IPS-NIHi11 (cell line): Measurements from ENCODE around the gene IFNB1.
A peak's percentile ranks its signal among the peaks of the same experiment; 100 is the strongest.

Experiments used
- DNase-seq: peaks from one replicate; pipeline ENCODE4 v3.0.0; 2012; ENCODE audit warnings: mixed read lengths, low spot score

Gene IFNB1

GRCh38 chr9:21070171-21070571, 7.6 kb downstream of the IFNB1 start:
- DNase-seq = peak; percentile 33

DNA sequence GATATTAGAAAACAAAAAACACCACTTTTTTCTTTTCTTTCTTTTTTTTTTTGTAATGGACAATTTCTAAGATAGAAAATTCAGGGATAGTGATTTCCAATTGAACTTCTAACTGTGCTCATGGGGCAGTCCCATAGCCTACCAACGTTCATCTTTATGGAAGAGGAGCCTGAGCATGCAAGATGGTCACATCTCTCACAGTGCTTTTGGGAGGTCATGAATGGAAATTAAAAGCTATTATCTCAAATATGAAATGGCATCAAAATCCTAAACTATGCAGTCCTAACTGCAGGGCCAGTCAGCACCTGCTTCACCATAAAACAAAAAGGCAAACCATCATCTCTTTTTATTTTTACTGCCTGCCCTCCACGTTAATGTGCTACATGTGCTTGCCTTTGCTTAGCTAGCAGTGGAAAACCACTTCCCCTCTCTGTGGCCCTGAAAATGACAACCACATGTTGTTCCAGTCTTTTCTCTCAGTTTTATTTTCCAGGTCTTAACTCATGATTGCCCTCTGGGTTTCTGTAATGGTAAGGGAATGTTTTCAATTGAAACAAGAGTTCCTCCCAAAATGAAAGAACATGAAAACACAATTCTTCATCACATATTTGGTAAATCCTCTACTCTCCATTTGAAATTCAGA, 16.7 kb downstream of the IFNB1 start:
- DNase-seq = no peak

GRCh38 chr9:21056931-21057330, 20.8 kb downstream of the IFNB1 start:
- DNase-seq = no peak

DNA sequence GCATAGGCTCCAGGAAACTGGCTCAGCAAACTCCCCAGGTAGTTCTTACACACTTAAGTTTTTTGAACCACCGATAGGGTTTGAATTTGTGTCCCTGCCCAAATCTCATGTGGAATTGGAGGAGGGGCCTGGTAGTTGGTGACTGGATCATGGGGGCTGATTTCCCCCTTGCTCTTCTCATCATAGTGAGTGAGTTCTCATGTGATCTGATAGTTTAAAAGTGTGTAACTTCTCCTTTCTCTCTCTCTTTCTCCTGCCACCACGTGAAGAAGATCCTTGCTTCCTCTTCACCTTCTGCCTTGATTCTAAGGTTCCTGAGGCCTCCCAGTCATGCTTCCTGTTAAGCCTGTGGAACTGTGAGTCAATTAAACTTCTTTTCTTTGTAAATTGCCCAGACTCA, 23.9 kb downstream of the IFNB1 start:
- DNase-seq = no peak

- DNase-seq = no peak
These were observed 30.5 kb downstream of the IFNB1 start for GRCh38 chr9:21047281-21047691.

DNA sequence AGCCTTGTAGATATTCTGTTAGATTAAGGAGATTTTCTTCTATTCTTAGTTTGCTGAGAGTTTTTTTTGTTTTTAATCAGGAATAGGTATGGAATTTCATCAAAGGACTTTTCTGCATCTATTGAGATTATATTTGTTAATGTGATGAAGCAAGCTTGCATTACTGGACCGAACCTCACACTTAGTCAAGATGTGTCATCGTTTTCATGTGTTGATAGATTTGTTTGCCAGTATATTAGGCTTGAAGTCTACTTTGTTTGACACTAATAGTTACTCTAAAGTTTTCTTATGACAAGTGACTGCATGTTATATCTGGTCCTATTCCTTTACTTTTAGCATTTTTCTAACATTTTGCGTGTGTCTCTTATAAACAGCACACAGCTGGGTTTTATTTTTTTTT, 33.9 kb downstream of the IFNB1 start:
- no peak for DNase-seq

DNA sequence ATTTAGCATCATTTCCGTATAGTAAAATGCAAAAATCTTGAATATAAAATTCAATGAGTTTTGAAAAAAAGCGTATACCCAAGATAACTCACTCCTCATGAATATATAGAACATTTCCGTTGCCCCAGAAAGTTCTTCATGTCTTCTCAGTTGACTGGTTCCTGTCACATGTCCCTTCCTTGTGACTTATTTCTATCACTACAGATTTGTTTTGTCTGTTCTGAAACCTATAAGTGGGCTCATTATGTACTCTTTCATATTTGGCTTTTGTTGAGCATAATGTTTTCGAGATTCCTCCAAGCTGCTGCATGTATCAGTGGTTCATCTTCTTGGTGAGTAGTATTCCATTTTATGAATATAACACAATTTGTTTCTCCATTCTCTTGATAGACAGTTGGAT, 35.3 kb downstream of the IFNB1 start:
- no peak for DNase-seq

DNA sequence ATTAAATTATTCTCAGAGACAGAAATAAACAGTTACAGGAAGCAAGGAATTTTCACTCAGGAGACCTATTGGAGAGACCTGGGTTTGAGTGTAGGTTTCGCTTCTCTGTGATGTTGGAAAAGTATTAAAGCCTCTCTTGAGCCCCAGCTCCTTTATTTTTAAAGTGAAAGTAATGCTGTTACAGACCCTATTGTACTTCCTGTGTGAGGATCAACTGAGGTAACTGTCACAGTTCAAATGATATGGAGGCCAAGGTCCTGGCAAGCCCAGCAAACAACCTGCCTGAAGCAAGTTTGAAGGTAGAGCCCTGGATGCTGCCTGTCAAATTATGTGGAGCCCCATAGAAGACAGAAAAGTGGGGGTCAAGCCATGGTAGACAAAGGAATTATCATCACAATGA, 38.4 kb downstream of the IFNB1 start:
- no peak for DNase-seq

GRCh38 chr9:21037278-21037677, 40.5 kb downstream of the IFNB1 start:
- DNase-seq = no peak

- no peak for DNase-seq
These were observed 45.9 kb downstream of the IFNB1 start for GRCh38 chr9:21031808-21032183.

- DNase-seq = peak; percentile 87
These were observed 46.5 kb downstream of the IFNB1 start, which contains the start of gene HACD4 for GRCh38 chr9:21031091-21031807. Gene HACD4 (minus strand): TSS chr9:21031640. CDS start chr9:21031590, 50 bp downstream.

- peak; percentile 34 for DNase-seq
These were observed 47.2 kb downstream of the IFNB1 start for GRCh38 chr9:21030389-21031035.

DNA sequence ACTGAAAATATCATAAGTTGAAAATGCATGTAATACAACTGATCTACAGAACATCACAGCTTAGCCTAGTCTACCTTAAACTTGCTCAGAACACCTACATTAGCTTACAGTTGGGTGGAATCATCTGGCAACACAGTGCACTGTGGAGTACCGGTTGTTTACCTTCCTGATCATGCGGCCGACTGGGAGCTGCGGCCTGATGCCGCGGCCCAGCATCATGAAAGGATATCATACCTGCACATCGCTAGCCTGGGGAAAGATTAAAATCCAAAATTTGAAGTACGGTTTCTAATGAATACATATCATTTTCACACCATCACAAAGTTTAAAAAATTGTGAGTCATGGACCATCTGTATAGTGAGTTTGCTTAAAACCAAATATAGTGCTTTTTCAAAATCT, 48.1 kb downstream of the IFNB1 start:
- no peak for DNase-seq

DNA sequence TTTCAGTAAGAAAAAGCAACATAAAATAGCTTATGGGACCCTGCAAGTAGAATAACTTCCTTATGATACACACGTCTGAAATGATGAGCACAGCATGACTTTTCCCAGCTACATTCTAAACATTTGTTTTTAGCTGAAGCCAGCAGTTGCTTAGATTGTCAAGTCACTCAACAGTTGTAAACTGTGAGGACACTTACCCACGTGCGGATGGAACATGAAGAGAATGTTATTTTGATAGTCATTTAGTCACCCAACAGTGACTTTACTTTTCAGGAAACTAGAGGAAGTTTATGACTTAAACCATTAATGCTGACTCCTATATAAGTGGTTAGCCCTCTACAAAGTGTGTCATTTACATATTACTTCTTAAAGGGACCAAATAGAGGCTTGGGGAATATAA, 49.3 kb downstream of the IFNB1 start:
- DNase-seq = no peak

DNA sequence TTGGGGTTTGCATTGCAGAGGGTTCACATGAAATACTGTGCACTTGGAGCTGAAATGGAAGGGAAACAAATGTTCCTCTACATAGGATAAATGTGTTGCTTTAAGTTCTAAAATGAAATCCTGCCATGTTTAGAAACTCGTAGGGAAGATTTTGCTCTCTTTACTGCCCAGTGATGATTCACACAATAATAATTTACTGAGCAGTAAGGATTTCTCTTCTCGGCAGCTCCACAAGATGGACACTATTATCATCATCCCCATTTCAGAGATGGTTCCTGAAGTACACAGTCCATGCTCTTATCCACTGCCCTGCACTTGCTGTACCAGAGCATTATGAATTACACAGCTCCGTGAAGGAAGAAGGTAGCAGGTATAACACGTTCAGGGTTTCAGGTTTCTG, 50.4 kb downstream of the IFNB1 start:
- no peak for DNase-seq
